GM12878 (cell line): ENCODE data around the gene ANTXR2.

Experiments
- KDM1A ChIP-seq: fragments of 200-600 bp; sonication (generic); IDR thresholded peaks from 2 replicates; pipeline ENCODE4 v1.6.1; 2016; ENCODE audit warnings: borderline replicate concordance
- RAD21 ChIP-seq: IDR thresholded peaks from 2 replicates; pipeline ENCODE4 v1.6.1; 2011; ENCODE audit warnings: mild to moderate bottlenecking, low read depth, low read length, moderate library complexity; ENCODE audit not compliant: insufficient read depth
- TF ChIP-seq, protein P1 (sequence below), 3 experiments: IDR thresholded peaks in 2 of 3; conservative IDR thresholded peaks in 1 of 3; 2 replicates each; pipeline ENCODE4 v1.5.1; 2011; ENCODE audit warnings: low read depth in 3 of 3, low read length in 3 of 3, mild to moderate bottlenecking in 3 of 3, control low read depth in 2 of 3, moderate library complexity in 2 of 3, inconsistent platforms in 1 of 3, mixed read lengths in 1 of 3; ENCODE audit not compliant: control insufficient read depth in 2 of 3, insufficient read depth in 1 of 3; ENCODE audit errors: extremely low read depth in 1 of 3

DNA sequence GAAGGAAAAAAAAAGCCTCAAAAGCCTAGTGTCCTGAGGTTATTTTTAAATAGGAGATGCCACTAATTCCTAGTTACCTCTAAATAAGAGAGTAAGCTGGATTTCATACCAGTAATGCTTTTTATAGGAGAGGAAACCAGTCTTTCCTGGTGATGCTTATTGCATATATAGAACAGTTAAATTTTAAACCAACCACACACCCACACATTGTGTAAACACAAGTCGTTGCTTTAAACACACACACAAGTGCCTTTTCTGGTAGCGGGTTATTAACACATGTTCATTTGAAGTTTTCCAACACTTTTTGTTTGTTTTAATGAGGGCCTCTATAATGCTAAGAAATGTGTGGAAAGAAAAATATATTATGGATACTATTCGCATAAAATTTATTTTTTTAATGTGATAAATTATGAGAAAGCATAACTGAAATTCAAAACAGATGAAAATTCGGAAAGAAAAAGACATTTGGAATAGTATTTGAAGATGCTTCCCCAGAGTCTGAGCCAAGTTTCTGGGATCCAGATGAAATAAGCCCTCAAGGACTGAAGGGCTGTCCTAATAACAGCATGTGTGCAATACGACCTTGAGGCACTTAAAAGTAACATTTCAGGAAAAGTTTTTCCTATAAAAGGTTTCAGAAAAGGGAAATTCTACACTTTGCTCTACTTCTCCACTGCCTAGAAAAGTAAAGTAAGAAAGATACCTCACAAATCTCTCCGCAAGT, 2.0 kb downstream of the ANTXR2 start:
- no peak for TF ChIP-seq KDM1A
- no peak for TF ChIP-seq RAD21
- TF ChIP-seq, protein P1, sequence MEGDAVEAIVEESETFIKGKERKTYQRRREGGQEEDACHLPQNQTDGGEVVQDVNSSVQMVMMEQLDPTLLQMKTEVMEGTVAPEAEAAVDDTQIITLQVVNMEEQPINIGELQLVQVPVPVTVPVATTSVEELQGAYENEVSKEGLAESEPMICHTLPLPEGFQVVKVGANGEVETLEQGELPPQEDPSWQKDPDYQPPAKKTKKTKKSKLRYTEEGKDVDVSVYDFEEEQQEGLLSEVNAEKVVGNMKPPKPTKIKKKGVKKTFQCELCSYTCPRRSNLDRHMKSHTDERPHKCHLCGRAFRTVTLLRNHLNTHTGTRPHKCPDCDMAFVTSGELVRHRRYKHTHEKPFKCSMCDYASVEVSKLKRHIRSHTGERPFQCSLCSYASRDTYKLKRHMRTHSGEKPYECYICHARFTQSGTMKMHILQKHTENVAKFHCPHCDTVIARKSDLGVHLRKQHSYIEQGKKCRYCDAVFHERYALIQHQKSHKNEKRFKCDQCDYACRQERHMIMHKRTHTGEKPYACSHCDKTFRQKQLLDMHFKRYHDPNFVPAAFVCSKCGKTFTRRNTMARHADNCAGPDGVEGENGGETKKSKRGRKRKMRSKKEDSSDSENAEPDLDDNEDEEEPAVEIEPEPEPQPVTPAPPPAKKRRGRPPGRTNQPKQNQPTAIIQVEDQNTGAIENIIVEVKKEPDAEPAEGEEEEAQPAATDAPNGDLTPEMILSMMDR (IDR thresholded peaks at IDR 0.05 in 2 of 3, conservative IDR thresholded peaks at IDR 0.05 in 1 of 3; ENCODE audit: control insufficient read depth in 2 of 3, extremely low read depth in 1 of 3, insufficient read depth in 1 of 3, low read depth in 3 of 3, low read length in 3 of 3), result no peak
